Activated T-cell treated with anti-CD3 and anti-CD28 coated beads for 4 hours (primary cell): ENCODE data around the gene CLCN1.

Source experiments
- DNase-seq: peaks from one replicate; pipeline ENCODE4 v3.0.0-alpha.2; 2020

CLCN1 gene

DNA sequence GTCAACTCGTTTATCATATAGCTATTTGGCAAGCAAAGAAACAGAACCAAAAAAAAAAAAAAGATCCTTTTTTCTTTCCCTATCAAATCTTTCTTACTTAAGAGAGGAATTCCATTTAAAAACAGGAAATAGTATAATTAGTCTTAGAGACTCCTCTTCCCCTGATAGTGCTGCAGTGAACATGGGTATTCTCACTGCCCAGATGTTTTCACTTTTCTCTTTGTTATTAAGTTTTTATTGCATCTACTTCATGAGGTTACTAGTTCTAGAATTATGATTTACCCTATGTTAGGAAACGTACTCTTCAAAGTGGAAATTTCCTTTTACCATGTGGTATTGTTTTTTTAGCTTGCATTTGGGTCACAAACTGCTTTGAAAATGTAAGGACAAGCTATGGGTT lies 19.2 kb upstream of the CLCN1 start:
- DNase-seq, result no peak

DNA sequence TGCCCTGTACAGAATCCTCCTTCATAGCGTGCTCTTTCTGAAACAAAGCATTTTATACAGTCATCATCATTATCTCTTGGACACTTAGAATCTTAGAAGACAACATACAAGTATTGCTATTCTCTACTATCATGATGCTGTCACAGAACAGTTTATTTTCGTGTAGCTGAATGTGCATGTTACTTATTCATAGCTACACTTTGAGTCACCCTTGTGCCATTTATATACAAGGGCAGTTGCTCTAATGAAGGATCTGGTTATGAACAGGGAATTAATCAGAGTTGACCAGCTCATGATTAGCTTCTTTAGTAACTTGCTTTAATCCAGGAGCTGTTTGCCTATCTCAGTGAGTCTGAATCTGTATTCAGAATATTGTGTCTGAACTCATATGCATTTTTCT lies 16.6 kb upstream of the CLCN1 start:
- no peak for DNase-seq

DNA sequence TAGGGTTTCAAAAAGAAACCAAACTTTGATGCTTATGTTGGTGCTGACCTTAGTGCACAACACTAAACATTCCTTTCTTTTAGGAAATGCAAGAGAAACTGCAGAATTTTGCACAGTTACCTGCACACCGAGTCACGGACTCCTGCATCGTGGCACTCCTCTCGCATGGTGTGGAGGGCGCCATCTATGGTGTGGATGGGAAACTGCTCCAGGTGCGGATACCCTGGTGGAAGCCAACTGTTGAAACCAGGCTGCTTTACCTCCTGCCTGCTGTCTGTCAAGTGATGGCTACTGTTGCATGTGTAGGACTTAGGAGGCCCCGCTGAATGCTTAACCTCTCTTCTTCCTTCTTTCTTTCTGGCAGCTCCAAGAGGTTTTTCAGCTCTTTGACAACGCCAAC lies 16.1 kb upstream of the CLCN1 start:
- DNase-seq, result peak; percentile 60

DNA sequence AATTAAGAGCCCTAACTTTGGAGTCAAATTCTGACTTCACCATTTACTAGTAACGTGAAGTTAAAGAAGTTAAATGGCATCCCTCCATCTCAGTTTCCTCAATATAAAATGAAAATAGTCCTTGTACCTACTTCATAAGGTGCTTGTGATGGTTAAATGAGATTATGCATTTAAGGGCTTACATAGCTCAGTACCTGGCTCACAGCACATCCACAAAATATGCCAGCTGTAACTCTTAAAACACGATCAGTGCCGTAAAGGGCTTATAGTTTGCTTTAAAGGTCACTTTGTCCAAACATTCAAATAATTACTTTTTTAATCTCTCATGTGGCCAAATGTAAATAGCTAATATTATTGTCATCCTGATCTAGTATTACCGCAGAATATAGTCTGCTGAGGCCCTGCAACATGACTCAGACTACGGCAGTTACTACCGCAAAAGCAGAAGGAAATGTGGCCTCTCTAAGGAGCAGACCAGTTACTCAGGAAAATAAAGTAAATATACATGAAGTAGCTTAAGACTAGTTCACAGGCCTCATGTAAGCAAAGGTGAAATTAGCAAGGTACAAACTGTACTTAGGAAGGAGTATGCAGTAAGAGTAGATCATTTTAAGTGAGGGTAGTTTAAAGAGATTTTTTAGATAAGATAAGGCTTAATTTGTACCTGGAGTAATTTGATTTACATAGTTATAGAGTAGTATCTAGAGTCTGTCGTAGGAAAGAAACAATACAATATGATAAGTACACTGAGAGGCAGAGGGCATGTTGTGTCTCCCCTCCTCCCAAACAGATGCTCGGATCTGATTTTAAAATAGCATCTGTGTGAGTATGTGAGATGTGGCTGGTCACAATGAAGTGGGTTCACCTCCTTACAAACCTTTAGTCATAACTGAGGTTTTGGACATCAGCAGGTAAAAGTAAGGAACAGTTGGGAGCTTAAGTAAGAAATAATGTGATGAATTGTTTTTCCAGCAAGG lies 14.7 kb upstream of the CLCN1 start:
- no peak for DNase-seq

DNA sequence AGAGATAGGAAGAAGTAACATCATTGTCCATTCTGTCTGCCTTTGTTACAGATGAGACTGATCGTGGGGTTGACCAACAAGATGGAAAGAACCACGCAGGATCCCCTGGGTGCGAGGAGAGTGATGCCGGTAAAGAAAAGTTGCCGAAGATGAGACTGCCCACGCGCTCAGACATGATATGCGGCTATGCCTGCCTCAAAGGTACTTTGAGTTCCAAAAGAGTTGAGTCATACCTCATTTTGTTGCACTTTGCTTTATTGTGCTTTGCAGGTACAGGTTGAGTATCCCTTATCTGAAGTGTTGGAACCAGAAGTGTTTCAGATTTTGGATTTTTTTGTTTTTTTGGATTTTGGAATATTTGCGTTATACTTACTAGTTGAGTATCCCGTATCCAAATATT lies 12.2 kb upstream of the CLCN1 start:
- DNase-seq, result no peak

DNA sequence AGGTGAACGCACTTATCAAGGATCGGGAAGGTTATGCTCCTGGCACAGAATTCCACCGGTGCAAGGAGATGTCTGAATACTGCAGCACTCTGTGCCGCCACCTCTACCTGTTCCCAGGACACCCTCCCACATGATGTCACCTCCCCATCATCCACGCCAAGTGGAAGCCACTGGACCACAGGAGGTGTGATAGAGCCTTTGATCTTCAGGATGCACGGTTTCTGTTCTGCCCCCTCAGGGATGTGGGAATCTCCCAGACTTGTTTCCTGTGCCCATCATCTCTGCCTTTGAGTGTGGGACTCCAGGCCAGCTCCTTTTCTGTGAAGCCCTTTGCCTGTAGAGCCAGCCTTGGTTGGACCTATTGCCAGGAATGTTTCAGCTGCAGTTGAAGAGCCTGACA lies 11.0 kb upstream of the CLCN1 start:
- no peak for DNase-seq

DNA sequence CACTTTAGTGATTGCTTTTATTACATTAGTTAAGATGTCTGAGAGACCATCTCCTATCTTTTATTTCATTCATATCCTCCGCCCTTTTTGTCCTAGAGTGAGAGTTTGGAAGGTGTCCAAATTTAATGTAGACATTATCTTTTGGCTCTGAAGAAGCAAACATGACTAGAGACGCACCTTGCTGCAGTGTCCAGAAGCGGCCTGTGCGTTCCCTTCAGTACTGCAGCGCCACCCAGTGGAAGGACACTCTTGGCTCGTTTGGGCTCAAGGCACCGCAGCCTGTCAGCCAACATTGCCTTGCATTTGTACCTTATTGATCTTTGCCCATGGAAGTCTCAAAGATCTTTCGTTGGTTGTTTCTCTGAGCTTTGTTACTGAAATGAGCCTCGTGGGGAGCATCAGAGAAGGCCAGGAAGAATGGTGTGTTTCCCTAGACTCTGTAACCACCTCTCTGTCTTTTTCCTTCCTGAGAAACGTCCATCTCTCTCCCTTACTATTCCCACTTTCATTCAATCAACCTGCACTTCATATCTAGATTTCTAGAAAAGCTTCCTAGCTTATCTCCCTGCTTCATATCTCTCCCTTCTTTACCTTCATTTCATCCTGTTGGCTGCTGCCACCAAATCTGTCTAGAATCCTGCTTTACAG lies 10.4 kb upstream of the CLCN1 start:
- peak; percentile 61 for DNase-seq

DNA sequence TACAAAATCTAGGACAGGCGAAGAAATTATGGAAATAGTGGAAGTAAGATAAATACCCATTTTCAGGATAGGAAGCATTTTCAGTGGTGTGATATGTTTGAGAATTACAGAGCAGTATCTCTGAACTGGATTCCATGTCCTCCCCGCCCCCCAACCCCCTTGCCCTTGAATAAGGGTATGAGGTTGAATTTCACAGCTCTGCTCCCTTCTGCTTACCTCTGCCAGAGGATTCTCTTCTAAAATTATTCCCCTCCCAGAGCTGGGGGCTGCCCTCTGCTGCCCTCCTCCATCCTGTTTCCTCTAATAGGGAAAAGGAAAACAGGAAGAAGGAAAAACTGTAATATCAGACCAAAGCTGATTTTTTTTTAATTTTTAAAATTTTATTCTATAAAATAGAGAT lies 7.3 kb upstream of the CLCN1 start:
- DNase-seq, result no peak

DNA sequence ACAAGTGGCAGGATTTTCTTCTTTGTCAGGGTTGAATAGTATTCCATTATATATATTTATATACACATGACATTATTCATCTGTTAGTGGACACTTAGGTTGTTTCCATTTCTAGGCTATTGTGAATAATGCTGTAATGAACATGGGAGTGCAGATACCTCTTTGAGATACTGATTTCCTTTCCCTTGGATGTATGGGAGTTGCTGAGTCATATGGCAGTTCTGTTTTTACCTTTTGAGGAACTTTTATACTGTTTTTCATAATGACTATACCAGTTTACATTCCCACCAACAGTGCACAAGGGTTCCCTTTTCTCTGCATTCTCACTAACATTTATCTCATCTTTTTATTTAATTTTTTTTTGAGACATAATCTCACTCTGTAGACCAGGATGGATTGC lies 1.8 kb upstream of the CLCN1 start:
- DNase-seq, result no peak

DNA sequence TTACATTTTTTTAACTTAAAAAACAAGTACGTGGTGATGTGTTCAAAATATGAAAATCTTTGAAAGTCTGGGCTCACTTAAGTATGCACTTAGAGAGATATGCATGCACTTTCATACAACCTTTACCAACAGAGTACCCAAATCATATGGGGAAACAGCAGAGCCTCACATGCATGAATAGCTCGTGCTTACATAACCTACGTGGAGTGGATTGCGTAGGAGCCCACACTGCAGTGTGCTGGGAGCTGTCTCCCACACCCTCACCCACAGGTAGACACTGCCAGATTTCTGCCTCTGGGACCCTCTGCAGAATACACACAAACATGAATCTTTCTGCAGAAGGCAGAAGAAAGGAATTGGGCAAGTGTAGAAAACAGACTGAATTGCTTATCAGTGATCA lies 581 bp downstream of the CLCN1 start:
- no peak for DNase-seq

DNA sequence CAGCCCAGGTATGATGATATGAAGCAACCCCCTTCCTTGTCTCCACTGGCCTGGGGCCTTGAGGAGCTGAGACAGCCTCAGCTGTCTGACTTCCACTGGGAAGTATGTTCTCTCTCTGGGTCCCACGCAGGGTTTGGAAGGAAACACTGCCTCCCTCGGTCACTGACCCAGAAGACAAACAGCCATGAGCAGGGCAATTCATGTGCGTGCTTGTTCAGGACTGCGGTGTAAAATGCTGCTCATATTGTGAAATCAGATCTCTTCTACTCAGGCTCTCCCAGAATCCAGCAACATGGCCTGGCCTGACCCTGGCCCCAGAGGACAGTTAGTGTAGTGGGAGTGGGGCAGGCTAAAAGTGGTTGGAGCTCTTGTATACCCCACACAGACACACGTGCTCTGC lies 2.8 kb downstream of the CLCN1 start:
- DNase-seq, result no peak

DNA sequence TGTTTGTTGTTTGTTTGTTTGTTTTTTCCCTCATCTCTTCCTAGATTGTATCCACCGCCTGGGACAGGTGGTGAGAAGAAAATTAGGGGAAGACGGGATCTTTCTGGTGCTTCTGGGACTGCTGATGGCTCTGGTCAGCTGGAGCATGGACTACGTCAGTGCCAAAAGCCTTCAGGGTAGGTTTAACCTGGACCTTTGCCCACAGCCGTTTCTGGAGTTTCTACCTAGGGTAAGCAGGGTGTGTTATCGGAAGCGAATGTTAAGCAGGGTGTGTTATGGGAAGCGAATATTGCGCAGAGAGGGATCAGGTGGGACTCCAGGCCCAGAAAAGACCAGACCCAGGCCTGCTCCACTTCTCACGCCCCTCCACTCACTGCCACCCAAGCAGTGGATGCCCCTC lies 4.7 kb downstream of the CLCN1 start:
- no peak for DNase-seq

DNA sequence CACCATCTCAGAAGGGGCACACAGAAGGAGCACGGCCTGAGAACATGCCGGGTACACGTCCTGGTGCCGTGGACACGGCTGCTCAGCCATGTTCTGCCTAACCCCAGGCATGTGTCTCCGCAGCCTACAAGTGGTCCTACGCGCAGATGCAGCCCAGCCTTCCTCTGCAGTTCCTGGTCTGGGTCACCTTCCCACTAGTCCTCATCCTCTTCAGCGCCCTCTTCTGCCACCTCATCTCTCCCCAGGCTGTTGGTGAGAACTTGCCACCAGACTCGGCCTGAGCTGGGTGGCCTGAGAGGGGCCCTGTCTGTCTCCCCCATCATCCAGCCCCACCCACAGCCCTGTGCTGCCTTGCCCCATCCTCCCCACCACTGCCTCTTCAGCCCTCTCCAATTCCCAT lies 5.3 kb downstream of the CLCN1 start:
- no peak for DNase-seq

DNA sequence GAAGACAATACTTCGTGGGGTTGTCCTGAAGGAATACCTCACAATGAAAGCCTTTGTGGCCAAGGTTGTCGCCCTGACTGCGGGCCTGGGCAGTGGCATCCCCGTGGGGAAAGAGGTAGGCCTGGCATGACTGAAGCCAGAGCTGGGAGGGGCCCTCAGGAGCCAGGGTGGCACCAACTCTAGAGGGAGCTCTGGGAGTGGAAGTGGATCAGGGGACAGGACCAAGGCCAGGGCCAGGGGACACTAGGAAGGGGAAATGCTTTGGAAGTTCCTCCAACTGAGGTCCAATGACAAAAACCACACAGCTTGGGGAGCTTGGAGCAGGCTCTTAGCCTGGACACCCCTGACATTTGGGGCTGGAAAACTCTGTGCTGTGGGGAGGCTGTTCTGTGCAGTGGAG lies 5.8 kb downstream of the CLCN1 start:
- DNase-seq, result no peak

DNA sequence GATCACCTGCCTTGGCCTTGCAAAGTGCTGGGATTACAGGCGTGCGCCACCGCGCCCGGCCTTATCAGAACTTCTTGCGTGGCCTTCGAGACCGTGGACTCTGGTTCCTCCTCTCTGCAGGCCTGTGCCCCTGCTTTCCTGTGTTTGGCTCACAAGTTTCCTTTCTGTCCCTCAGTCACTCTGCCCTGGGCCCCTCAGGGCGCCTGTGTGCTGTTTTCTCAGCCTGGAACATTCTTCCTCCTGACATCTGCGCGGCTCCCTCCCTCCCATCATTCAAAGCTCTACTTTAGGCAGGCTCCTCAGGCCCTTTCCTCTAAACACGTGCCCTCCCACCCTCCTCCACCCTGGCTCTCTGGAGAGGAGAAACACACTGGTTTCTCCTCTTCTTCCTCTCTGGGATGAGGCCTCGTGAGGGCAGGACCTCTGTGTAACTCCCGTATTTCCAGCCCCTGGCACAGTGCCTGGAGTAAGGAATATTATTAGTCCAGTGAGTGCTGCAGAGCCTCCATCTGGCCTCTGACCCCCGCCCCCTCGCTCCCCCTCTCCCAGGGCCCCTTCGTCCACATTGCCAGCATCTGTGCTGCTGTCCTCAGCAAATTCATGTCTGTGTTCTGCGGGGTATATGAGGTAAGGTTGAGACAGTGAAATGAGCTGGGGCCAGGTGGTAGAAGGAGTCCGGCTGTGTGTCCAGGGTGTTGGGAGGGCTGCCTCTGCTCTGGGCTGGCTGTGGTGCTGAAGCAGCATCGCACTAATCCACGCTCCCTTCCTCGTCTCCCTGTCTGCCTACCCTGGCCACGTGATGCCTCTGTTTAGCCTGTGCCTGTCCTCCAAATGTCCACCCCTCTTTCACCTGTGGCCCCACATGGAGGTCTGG lies 7.1 kb downstream of the CLCN1 start:
- no peak for DNase-seq

DNA sequence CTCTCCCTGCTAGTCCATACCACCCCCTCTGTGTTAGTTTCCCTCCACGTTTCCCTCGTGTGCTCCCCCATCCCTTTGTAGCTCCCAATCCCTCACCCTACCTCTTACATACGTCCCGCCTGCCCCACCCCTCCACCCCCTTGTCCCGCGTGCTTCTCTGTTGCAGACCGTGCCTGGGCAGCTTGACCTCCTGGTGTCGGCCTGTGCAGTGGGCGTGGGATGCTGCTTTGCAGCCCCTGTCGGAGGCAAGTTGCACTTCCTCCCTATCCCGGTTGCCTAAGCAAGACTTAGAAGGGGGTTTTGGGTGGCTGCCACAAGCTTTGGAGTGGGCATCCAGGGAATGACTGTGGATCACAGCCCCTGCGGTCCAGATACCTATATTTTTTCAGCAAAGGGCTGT lies 7.7 kb downstream of the CLCN1 start:
- DNase-seq, result no peak

DNA sequence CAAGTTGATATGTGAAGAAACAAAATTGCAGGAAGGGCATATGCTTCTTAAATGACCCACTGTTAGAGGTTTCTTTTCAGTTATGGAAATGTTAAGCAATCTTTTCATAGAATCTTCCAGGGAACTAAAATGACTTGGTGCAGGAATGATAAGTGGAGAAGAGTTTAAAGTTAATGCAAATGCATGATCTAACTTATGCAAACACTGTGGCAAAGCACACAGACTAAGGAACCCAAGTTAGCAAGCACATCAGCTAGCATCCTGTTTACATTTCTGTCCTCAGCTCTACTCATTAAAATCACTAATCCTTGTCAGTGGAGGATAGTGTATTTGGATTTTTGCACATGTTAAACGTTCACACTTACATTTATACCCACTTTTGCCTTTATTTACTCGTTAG lies 9.3 kb downstream of the CLCN1 start:
- DNase-seq, result no peak

DNA sequence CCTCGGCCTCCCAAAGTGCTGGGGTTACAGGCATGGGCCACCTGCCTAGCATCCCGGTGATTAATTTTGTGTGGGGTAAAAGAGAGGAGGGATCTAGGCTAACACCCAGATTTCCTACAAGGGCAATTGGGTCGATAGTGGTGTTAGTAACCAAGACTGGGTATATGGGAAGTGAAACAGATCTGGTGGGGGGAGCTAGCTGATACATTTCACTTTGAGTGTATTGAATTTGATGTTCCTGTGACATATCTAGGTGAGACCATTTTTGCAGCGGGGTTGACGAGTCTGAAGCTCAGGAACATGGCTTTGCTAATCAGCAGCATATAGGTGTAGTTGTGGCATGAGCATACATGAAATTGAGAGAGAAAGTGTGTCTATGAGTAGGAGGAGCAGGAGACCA lies 12.0 kb downstream of the CLCN1 start:
- DNase-seq, result no peak

DNA sequence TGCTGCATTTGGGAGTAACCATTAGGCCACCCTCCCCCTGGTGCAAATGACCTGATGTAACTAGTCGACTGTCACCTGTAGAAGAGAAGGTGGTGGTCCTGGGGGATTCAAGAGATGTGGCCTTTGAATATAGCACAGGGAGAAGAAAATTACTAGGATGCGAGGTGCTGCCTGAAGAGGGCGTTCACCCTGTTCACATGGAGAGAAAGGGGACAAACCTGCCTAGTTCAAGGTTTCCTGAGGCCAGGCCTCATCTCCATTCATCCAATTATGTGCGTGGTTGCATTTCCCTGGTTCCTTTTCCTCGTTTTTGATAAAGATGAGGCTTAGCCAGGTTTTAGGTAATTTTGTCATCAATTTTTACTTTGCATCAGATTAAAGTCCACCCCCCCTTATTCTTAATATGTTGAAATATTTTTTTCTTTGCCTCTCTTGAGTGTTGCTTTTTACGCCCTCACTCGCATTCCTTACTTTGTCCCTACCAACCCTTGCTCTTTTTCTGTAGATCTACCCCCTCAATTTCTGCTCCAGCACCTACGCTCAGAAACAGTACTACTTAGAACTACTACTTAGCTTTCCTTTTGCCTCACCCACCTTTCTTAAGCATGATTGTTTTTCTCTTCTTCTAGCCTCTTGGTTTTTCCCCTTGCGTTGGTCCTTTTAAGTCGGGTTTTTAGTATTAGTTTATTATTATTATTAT lies 13.7 kb downstream of the CLCN1 start:
- DNase-seq, result no peak

DNA sequence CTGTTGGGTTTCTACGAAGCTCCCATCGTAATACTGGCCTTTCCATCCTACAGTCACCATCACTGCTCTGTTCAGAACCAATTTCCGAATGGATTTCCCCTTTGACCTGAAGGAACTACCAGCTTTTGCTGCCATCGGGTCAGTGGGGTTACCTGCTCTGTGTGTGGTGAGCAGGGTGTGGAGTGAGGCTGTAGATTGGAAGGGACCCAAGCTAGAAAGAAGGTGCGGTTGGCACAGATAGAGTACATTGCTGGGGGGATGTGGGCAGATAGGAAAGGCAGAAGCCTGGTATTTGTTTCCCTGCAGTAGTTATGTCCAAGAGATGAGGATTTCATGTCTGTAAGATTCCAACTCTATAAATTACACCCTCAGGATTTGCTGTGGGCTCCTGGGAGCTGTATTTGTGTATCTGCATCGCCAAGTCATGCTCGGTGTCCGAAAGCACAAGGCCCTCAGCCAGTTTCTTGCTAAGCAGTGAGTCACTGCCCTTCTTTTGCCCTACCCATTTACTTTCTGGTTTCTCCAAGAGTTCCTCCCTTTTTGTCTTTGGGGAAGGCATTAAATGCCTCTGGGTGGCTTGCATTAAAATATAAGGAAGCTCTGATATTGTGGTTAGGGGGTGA lies 15.4 kb downstream of the CLCN1 start:
- no peak for DNase-seq

DNA sequence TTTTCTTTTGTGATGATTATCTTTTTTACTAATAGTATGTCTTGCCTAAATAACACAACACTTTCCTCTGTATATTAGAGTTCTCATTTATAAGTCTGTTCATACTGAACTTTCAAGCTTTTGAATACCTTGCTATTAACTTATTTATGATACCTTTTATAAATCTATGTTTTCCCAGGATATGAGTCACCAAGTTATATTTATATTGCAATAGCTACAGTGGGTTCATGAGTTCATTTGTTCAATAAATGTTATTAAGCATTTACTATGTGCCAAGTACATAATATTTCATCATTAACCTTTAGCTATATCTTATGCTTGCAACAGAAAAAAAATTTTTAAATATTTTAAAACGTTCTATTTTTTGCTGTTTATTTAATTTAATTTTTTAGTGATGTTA lies 18.3 kb downstream of the CLCN1 start:
- DNase-seq, result no peak

DNA sequence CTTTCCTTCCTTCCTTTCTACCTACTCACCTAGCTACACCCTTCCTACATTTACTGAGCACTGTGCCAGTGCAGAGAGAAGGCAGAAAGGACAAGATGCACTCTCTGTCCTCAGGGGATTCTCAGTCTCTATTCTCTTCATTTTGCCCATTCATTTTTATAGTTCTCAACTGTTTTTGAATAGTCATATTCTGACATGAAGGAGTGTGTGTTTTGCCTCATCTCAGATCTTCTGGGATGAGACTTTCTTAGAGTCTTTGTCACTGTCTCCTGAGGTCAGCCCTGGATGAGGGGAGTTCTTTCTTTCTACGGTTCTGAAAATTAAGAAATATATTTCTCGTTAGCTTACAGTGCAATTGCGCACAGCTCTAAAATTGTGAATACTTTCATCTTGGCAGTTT lies 21.3 kb downstream of the CLCN1 start:
- DNase-seq, result no peak
